Superior temporal gyrus (tissue), 1 donor: ENCODE measurements around the gene FBXO34.
"Not testable (repeated sequence)": the region's sequence is repeated elsewhere in the genome, so short reads cannot be mapped to it uniquely, and the experiment has no call there.

Experiments
- DNase-seq: peaks from one replicate; pipeline ENCODE4 v3.0.0-alpha.2; 2016; ENCODE audit errors: extremely low spot score

Gene FBXO34

DNA sequence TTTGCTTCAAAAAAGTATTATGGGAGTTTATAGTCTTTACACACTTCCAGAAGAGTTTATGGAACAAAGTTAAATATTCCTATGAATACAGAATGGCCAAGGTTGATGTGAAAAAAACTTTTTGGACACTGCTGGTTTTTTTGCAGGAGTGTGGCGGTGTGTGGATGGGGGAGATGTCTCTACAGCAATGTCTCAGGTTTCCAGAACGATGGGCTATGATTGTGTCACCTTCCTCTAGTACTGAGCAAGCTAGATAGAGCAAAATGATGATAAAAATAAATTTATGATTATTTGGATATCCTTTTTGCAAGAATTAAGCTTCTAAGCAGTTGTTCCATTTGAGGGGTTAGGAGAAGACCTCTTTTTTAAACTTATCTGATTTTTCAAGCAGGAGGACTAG, 37.9 kb downstream of the FBXO34 start:
- no peak for DNase-seq

GRCh38 chr14:55309761-55310365, 38.6 kb downstream of the FBXO34 start:
- DNase-seq: no peak

DNA sequence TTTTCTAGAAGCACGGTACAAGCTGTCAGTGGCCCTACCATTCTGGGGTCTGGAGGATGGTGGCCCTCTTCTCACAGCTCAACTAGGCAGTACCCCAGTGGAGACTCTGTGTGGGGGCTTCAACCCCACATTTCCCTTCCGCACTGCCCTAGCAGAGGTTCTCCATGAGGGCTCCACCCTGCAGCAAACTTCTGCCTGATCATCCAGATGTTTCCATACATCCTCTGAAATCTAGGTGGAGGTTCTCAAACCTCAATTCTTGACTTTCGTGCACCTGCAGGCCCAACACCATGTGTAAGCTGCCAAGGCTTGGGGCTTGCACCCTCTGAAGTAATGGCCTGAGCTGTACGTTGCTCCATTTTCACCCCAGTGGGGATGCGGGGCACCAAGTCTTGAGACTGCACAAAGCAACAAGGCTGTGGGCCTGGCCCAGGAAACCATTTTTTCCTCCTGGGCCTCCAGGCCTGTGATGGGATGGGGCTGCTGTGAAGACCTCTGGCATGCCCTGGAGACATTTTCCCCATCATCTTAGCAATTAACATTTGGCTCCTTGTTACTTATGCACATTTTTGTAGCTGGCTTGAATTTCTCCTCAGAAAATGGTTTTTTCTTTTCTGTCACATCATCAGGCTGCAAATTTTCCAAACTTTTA, 41.3 kb downstream of the FBXO34 start:
- not testable (repeated sequence) for DNase-seq

- DNase-seq: no peak
Measured at GRCh38 chr14:55313480-55313879, 42.3 kb downstream of the FBXO34 start.

DNA sequence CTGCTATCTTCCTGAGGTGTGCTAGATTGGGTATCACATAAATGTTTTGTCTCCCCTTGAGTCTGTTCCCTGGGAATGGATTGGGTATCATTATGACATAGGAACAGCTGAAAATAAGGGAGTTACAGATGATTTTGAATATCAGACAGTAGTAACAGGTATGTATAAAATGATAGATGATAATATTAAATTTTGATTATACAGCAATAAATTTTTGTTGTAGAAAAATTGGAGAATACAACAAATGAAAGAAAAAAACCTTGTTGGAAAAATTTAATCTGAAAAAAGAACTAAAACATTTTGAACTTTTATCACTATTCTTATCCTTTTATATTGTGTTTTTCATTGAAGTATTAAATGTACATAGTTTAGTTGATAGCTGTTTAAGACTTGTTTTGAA, 43.2 kb downstream of the FBXO34 start:
- DNase-seq: no peak

GRCh38 chr14:55316564-55316963, 45.3 kb downstream of the FBXO34 start:
- DNase-seq: no peak

- DNase-seq: no peak
Measured at GRCh38 chr14:55317542-55318306, 46.5 kb downstream of the FBXO34 start.

DNA sequence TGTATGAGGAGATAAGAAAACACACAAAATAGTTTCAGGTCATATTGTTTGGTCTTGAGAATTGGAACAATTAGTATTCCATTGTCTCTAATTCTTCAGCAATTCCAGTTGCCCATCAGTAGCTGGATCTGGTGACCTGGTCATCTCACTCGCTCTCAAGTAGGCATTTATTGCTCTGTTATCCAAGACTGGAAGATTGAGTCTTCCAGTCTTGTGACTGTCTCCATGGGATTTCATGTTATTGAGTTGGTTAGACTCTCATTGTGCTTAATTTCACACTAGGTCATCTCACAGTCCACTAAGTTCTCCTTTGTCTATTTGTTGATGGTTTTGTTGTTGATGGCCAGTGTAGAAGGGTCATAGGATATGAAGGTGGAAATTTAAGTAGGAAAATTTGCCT, 47.5 kb downstream of the FBXO34 start:
- no peak for DNase-seq

GRCh38 chr14:55323910-55324309, 52.7 kb downstream of the FBXO34 start:
- no peak for DNase-seq

DNA sequence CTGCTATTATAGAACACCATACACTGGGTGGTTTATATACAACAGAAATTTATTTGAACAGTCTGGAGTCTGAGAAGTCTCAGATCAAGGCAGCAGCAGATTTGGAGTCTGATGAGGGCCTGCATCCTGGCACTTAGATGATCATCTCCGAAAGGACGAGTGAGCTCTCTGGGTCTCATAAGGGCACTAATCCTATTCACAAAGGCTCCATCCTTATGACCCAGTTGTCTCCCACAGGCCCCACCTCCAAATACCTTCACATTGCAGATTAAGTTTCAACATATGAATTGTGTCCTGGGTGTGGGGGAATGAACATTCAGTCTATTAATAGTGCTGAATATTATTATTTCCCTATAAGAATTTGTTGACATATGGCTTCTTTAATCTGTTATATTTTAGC, 53.6 kb downstream of the FBXO34 start:
- DNase-seq: no peak

- no peak for DNase-seq
Measured at GRCh38 chr14:55327179-55327578, 56.0 kb downstream of the FBXO34 start.

GRCh38 chr14:55328317-55328716, 57.1 kb downstream of the FBXO34 start:
- no peak for DNase-seq

DNA sequence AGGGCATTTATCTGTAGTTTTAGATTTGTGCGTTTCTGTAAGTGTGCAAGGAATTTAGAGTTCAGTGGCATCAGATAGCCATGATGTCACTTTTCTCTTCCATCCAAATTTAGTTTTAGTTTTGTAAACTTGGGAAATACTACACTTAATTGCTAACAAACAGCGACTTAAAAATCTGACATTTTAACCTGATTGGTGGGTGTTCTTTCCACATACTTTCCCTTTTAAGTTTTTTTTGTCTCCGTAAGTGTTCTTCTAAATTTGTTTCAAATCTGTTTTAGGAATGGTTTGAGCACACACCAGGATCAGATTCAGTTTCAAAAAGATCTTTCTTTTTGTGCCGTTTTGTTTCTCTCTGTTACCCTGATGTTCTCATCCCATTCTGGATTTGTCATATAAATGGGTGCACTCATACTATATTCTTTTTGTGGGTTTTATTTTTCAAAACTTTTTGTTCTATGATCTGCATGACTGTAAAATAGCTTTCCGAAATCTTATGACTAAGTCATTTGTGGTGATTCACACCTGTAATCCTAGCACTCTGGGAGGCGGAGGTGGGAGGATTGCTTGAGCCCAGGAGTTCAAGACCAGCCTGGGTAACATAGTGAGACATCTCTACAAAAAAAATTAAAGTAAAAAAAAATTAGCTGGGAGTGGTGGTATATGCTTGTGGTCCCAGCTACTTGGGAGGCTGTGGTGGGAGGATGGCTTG, 58.9 kb downstream of the FBXO34 start:
- DNase-seq: no peak

GRCh38 chr14:55332654-55333570, 61.7 kb downstream of the FBXO34 start:
- no peak for DNase-seq

GRCh38 chr14:55333711-55334485, 62.7 kb downstream of the FBXO34 start:
- DNase-seq: no peak

DNA sequence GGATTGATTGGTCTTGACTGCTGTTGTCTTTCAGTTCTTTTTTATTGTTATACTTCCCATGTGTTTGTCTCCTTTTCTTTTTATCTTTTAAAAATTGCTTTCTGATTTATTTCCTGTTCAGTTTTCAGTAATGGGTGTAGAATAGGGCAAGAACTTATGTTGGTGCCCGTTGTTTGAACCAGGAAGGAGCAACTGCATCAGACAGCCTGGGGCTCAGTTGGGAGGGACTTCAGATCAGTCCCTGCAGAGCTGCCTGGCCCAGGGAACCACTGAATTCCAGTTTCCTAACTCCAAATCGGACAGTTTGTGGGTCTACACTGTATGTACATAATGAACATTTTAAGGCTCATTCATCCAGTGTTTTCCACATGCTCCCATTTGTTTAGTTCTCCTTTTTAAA, 64.9 kb downstream of the FBXO34 start:
- no peak for DNase-seq

- DNase-seq: no peak
Measured at GRCh38 chr14:55336691-55337090, 65.5 kb downstream of the FBXO34 start.

GRCh38 chr14:55339770-55340169, 68.5 kb downstream of the FBXO34 start:
- DNase-seq: no peak

DNA sequence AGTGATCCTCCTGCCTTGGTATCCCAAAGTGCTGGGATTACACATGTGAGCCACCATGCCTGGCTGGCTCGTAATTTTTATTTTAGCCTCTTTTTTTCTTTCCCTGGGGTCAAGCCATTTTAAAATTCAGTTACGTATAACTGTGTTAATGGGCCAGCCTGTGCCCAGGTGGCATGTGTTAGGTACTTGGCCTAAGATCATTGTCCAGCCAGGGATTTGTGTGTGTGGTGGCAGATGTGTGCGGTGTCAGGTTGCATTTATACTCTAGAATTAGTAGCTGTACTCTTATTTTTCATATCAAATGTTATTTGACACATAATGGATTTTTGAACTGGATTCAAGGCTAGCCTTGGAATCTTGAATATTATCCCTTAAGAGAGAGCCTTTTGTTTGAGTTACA, 69.3 kb downstream of the FBXO34 start:
- no peak for DNase-seq

DNA sequence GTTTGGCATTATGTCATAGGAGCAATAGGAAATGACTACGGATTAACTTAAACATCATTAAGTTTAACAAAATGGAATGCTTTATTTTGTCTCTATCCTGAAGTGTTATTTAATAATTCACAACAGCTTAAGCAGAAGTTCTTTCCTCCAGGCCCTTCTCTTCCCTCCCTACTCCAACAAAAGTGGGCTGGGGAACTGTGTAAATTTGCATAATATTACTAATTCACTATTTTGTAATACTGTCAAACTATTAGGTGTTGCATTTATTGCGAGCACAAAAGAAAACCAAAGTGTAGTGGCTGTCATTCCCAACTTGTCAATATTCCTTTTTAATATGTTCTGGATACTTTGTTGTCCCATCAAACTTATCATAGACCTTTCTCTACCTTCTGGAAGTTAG, 70.6 kb downstream of the FBXO34 start:
- no peak for DNase-seq
